HG03571 (cell line): Measurements from ENCODE around the gene RNF144B.

ENCODE experiments used
- ATAC-seq: cut with Tn5 transposase; IDR thresholded peaks from one replicate; pipeline ENCODE4 v1.9.1; 2021; ENCODE audit not compliant: unreplicated experiment

RNF144B gene

GRCh38 chr6:18477301-18477941 is 90.3 kb downstream of the RNF144B start:
- ATAC-seq, result peak; percentile 53

GRCh38 chr6:18478610-18479009 is 91.5 kb downstream of the RNF144B start:
- ATAC-seq, result no peak

GRCh38 chr6:18481870-18482269 is 94.7 kb downstream of the RNF144B start:
- ATAC-seq, result no peak

- ATAC-seq, result peak; percentile 72
Observed at GRCh38 chr6:18485660-18486435, 98.7 kb downstream of the RNF144B start.

DNA sequence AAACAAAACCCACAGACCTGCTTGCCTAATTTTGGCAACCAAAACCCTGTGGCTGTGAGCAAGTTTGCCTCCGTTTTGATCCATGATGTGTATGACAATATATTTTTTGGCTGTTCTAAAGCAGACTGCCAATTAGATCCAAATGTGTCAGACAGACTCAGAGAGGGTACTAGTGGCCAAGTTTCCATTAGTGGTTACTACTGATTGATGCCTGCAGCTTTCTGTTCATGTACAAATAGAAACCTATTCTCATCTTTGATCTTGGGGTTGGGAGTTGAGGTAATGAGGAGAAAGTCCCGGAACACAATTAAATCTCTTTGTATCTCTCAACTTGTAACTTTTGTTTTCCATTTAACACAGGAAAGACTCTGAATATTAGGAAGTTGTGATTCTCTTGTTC is 100.9 kb downstream of the RNF144B start:
- no peak for ATAC-seq

- ATAC-seq, result no peak
Observed at GRCh38 chr6:18488526-18489270, 101.5 kb downstream of the RNF144B start.

DNA sequence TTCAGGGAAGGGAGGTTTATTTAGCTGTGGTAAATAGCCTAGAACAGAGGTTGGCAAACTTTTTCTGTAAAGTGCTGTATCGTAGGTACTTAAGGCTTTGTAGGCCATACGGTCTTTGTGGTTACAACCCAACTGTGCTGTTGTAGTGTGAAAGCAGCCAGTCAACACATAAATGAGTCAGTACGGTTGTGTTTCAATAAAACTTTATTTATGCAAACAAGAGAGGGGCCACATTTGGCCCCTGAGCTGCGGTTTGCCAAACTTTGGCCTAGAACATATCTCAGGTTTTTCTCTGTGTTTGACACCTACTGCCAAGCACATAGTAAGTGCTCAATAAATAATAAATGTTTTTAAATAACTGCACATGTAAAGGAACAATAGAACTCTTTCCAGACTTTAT is 102.2 kb downstream of the RNF144B start:
- no peak for ATAC-seq

DNA sequence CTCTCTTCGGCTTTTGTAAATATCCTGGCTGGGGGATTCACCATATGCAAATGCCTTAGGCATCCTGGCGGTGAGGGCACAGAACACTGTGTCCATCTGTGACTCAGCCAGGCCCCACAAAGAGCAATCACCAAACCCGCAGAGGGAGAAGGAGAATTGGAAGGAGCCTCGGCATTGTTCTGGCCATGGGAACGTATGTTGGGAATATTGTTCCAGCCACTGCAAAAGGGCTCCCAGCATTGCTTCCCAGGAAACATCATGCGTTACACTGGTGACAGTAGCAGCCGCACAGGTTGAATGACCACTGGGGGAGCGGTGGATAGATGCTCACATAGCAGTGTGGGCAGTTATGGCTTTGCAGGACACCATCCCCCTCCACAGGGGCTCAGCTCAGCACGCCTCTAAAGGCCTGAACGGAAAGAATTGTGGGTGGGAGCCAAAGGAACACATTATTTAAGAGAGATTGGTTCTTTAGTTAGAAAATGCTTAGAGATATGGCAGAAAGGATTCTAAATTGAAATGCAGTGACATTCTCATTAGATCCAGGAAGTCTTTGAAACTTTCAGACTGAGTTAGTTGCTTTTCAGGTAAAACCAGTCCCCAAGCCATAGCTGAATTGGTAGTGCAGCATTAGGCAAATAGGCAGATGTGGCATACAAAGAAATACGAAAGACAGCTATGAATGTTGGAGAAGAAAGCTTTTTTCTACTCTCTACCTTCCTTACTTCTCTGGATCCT is 104.3 kb downstream of the RNF144B start:
- ATAC-seq, result no peak

- no peak for ATAC-seq
Observed at GRCh38 chr6:18492972-18493371, 105.8 kb downstream of the RNF144B start.

GRCh38 chr6:18493382-18493891 is 106.3 kb downstream of the RNF144B start:
- ATAC-seq, result no peak

DNA sequence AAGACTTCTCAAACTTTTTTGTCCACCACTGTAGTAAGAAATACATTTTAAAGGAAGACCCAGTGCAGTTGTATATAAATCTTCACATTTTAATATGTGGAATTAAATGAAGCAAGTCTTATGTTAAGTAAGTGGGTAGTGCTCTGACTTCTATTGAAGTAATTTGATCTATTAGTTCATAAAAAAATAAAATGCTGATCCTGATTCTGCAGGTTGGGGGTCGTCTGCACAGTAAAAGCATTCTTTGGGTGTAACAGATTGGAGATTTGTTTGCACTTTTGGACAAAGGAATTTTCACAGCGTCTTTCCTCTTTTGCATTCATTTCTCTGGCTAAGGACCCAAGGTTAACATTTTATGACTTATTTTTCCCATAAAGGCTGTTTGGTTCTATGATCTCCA is 106.8 kb downstream of the RNF144B start:
- ATAC-seq, result no peak

DNA sequence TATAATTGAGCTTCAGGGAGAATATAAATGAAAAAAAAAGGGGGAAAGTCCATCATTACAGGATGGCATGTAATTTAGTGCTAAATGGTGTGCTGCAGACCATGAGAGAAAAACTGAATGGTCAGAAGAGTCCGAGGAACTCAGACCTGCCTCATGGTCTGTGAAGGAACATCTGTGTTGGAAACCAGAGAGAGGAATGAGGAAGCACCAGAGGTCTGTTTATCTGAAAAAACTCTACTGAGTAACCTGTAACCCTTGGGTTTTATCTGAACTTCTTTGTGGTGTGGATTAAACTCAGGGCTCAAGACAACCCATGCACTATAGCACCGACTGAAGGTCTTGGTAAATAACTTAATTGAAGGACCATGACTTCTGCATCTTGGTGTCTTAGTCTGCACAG is 108.1 kb downstream of the RNF144B start:
- no peak for ATAC-seq

DNA sequence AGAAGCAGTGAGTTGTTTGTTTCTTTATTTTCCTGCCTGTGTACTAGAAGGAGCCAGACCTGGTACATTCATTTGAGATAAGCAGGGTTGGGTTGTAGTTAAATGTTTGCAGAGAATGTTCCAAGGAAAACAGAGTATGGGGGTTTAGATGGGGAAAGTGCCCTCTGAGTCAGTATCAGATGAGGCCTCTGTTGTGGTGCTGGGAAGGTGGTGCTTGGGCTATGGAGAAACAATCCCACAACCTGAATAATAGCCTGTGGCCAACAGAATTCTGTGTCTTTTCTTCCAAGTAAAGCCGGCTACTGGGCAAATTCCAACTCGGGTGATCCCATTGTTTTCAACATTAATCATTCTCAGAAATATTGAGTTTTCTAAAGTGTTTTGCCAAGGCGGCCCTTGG is 109.3 kb downstream of the RNF144B start:
- no peak for ATAC-seq

- no peak for ATAC-seq
Observed at GRCh38 chr6:18497006-18497405, 109.9 kb downstream of the RNF144B start.

GRCh38 chr6:18498408-18498807 is 111.3 kb downstream of the RNF144B start:
- no peak for ATAC-seq

DNA sequence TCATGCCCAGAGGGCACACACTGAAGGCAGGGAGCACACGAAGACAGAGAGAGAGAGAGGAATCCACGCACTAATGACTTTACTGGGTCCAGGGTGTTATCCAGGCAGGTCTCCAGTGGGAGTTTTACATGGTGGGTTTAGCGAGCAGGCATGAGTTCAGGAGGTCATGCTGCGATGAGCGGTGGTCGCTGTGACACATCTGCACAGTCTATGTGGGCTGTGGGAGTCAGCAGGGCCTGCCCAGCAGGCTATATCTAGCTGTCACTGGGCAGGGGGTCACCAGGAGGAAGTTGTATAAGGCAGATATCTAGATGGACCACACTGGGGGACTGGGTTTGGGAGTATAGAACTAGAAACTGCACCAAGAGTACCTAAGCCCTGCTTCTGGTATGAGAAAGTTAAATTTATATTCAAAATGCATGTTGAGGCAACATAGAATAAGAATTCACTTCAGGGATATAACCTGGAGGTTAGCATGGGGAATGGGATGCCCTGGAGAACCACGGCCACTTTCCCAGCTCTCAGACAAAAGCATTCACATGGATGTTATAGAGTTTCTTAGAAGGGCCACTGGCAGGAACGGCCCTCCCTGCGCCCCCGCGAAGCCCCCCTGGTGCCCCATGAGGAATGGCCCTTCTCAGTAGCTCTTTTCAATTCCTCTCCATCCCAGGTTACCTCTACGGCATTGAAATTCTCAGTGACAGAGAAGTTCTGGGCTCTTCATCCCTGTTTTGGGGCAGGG is 113.9 kb downstream of the RNF144B start:
- ATAC-seq, result no peak

DNA sequence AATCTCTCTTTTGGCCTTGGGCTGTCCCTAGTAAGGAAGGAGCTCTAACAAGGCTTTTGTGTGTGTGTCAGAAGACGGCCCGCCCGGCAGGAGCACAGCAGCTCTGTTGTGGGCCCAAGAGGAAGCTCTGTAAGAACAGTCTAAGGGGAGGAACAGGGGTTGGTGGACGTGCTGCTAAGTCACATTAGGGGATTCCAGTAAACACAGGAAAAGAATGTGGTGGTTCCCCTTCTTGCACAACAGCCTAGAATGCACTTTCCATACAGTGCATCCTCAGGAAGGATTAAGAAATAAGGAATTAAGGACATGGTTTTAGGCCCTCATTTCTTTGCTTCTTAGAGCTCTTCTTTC is 114.5 kb downstream of the RNF144B start:
- no peak for ATAC-seq

- no peak for ATAC-seq
Observed at GRCh38 chr6:18503206-18503592, 116.0 kb downstream of the RNF144B start.

- peak; percentile 83 for ATAC-seq
Observed at GRCh38 chr6:18503593-18504231, 116.6 kb downstream of the RNF144B start.

- ATAC-seq, result no peak
Observed at GRCh38 chr6:18504232-18504596, 117.1 kb downstream of the RNF144B start.
